HG03571 (cell line): Measurements from ENCODE around the gene PLAAT4.

Source experiments
- ATAC-seq: cut with Tn5 transposase; IDR thresholded peaks from one replicate; pipeline ENCODE4 v1.9.1; 2021; ENCODE audit not compliant: unreplicated experiment

Gene PLAAT4, protein sequence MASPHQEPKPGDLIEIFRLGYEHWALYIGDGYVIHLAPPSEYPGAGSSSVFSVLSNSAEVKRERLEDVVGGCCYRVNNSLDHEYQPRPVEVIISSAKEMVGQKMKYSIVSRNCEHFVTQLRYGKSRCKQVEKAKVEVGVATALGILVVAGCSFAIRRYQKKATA

DNA sequence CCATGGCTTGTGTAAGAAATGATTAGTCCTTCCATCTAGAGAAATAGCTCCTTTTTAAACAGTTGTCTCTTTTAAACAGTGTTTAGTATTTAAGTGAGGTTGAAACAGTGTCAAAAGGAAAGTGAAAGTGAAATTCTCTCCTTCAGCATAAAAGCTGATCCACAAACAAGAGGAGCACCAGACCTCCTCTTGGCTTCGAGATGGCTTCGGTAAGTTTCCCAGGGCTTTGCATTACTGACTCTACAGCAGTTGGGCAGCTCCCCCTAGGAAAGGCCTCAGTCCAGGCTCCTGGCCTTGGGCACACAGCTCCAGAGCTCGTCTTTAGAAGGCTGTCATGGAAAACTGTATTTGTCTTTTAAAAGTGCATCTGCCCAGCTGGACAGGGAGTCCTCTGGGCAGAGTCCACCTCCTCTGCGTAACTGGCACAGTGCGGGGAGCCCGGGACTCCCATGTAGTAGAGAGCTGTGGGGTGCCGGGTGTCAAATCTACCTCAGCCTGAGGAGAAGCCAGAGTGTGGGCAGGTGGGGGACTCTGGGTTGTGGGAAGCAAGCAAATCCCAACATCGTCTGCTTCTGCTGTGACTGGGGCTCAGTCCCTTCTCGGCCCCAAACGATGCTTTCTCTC is at the start of gene PLAAT4:
Gene PLAAT4 (plus strand): TSS at position 140 of the 624 bp plus-strand sequence. CDS start 61 bp downstream, at position 201.
- no peak for ATAC-seq

DNA sequence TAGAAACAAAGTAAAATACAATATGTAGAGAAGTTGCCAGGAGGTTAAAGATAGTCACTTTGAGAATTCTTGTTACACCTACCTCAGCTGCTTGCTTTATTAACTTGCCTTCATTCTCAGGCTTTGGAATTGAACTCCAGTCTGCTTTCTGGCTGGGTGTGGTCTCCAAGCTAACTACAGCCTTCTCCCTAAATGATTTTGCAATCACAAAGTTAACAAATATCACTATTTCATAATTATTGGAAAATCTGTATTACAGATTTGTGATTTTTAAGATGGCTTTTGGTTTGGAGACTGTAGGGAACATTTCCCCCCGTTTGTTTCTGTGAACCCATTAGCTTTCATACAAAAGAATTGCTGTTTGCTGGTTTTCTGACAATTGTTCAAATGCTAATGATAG is 47.8 kb upstream of the PLAAT4 start:
- ATAC-seq = no peak

DNA sequence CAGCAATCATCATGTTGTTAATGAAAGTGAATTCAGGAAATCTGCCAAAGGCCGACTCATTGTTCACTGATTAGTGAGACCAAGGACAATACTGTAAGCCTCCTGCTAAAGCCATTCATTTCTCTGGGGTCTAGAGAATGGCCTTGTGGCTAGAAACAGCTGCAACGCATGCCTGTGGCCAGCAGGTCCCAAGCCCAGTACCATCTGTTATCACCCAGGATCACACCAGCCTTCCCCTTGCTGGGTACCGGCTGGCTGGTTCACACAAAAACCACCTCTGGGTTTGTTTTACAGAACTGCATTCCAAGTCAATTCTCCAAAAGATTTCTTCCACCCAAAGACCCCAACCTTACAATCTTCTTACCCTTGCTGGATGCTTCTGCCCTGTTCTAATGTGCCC is 46.7 kb upstream of the PLAAT4 start:
- ATAC-seq = no peak

DNA sequence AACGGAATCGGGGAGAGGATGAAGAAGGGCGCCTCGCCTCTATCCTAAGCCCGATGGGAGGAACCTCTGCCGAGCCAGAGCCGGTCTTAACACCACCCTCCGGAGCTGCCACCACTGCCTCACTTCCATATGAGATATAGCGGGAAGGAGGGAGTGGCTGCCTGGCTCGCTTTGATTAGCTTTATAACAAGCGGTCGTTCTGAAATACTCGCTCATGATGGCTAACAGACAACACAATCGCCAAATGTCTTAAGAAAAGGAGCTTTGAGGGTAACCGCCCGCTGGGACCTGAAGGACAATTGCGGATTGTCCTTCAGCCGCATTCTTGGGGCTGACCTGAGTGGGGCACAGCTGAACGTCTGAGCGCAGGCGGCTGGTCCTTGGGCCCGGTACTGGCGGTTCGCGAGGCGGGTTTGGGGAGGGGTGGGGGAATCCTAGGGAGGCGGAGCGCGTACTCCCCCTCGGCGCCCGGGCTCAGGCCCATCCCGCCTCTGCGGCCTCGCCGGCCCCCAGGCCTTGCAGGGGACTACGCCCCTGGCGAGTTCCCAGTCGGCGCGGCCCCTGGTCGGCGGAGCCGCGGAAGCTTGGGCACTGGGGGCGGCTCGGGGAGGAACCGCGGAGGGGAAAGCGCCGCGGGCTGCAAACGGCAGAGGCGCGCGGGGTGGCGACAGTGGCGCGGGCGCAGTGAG is 45.9 kb upstream of the PLAAT4 start, which contains the start of gene PLAAT5:
Gene PLAAT5 (minus strand): TSS at position 617 of the 689 bp plus-strand sequence. CDS start 133 bp downstream, at position 484.
- no peak for ATAC-seq

DNA sequence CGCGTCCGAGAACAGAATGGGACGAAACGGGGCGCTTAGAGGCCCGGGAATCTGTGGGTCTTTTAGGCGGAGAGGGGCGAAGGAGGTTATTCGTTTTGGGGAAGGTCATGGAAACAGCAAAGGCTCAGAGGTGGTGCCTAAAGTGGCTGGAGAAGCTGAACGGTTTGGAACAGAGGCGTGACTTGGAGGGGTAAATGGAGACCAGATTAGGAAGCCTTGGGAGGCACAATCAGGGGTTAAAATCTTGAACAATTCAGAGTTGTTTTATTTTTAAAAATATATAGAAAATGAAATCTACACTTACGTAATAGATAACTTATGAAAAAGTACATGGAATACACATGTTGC is 45.4 kb upstream of the PLAAT4 start:
- ATAC-seq = no peak

DNA sequence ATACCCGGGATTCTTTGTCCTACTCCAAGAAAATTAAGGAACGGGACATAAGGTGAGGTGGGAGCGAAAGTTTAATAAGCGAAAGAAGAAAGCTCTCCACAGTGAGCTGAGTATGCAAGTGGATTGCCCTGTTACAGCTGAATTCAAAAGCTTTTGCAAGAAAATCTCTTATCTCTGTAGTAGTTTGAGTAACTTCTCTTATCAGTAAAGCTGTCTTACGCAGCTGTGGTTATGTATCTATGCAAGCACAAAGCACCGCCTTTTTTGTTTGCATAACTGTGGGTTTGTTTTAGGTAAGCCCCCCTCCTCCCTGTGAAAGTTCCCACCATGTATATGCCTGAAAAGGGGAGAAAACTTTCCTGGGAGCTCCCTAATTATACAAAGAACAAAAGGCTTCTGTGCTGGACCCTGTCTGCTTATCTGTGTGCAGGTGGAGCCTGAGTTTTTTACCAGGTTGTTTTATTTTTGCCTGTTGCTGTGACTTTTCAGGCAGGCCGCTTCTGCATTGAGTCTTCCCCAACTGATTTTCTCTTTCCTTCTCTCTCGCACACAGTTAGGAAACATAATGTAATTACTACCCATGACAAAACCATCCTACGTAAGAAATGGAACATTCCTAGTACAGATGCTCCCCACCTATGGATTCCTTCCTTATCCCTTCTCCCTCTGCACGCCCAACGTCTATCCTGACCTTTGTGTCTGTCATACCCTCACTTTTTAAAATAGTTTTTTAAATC is 44.8 kb upstream of the PLAAT4 start:
- ATAC-seq = no peak

DNA sequence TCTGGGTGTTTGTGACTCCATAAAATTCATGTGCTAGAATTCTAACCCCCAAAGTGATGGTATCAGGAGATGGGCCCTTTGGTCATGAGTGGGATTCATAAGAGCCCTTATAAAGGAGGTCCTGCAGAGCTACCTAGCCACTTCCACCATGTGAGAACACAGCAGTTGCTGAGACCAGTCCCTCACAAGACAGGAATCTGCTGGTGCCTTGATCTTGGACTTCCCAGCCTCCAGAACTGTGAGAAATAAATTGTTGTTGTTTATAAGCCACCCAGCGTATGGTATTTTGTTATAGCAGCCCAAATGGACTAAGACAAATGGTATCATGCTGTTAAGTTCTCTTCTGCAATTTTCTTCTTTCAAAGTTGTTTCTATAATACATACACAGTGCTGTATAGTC is 44.2 kb upstream of the PLAAT4 start:
- no peak for ATAC-seq

DNA sequence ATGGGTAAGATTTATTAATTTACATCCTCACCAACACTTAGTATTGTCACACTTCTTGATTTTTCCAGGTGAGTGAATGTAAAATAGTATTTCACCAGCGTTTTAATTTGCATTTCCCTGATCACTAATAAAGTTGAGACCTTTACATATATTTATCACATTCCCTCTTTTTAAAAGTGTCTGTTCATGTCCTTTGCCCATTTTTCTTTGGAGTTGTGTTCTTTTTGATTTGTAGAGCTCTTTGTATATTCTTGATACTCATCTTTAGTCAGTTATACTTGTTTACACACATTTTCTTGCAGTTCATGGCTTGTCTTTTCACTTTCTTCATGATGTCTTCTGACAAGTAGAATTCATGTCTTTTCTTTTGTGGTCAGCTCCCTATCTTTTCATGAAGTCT is 43.5 kb upstream of the PLAAT4 start:
- ATAC-seq = no peak

DNA sequence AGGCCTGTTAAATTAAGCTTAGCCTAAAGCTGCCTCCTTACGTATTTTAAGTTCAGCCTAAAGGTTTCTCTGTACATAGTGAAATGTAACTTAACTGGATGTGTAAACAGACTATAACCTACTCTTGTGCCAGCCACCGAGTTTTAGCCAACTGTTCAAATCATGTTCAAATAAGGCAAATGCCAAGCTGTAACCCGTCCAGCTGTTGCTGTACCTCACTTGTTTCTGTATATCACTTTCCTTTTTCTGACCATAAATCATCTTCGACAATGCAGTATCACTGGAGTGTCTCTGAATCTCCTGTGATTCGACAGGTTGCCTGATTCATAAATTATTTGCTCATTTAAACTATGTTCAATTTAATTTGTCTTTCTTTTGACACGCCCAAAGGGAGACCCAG is 41.6 kb upstream of the PLAAT4 start:
- no peak for ATAC-seq

DNA sequence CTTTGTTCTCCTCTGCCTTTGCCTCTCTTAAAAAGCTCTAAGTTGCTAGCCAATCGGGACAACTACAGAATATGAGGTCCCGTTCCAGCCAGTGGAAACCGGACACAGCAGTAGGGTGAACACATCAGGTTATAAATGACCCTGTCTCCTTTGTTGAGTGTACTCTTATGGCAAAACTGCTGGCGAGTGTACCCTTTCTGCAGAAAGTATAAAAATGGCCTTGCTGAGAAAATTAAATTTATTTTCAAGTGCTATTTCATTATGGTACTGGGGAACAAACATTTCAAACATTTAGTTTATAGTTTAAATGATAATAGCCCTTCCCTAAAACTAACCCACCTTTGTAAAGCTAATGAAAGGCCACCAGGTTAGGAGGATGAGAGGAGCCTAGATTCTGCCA is 36.7 kb upstream of the PLAAT4 start:
- ATAC-seq = no peak

DNA sequence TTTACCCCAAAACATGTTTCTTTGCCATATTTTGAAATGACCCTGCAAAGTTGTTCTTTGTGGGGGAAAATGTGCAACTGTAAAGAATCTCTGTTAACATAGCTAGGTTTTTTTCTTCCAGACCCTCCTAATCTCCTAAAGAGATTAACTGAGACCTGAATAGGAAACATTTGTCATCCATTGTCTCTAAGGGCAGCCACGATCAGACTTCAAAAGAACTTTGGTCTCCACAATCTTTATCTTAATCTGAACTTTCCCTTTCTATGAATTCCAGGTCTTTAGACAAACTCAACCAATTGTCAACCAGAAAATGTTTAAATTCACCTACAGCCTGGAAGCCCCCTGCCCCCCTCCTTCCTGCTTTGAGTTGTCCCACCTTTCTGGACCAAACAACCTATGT is 35.4 kb upstream of the PLAAT4 start:
- ATAC-seq = no peak

DNA sequence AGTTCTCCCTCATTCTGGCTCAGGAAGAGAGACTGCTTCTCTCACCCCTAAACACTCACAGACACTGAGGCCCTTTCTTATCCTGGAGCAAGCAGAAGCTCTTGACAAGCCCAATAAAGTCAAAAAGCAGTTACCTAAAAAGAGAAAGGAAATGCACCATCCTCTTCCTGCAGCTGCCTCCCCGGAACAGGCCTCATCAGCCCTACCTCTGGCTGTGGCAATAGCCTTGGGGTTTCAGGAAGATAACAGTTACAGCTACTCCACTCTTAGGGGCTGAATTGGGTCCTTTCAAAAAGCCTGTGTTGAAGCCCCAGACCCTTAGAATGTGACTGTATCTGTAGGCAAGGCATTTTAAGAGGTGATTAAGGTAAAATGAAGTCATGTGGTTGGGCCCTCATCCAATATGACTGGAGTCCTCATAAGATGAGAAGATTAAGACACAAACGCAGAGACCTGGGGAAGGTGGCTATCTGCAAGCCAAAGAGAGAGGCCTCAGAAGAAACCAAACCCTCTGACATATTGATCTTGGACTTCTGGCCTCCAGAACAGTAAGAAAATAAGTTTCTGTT is 34.3 kb upstream of the PLAAT4 start:
- ATAC-seq = no peak

DNA sequence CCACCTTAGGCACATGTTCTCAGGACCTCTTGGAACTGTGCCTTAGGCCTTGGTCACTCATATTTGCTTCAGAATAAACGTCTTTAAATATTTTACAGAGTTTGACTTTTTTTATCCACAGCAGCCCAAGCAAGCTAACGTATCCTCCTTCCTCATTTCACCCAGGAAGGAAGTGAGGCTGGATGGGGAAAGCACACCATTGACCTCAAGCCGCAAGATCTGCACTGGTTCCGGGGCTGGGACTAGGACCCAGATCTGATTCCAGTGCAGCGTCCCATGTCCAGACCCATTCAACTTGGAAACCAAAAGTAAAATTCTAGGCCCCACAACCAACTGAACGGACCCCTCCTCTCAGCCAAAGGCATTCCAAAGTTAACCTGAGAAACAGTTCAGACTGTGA is 33.1 kb upstream of the PLAAT4 start:
- no peak for ATAC-seq

DNA sequence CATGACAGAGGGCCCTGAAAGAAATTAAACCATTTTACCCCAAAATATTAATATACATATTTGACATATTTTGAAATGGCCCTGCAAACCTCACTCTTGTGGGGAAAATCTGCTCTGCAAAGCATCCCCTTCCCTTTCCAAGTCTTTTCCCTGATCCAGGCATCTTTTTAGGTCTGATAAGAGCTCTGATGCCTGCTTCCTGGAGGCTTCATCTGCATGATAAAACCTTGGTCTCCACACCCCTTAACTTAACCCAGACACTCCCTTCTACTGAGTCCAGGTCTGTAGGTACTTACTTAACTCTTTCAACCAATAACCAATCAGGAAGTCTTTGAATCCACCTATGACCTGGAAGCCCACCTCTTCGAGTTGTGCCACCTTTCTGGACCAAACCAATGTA is 32.6 kb upstream of the PLAAT4 start:
- no peak for ATAC-seq

DNA sequence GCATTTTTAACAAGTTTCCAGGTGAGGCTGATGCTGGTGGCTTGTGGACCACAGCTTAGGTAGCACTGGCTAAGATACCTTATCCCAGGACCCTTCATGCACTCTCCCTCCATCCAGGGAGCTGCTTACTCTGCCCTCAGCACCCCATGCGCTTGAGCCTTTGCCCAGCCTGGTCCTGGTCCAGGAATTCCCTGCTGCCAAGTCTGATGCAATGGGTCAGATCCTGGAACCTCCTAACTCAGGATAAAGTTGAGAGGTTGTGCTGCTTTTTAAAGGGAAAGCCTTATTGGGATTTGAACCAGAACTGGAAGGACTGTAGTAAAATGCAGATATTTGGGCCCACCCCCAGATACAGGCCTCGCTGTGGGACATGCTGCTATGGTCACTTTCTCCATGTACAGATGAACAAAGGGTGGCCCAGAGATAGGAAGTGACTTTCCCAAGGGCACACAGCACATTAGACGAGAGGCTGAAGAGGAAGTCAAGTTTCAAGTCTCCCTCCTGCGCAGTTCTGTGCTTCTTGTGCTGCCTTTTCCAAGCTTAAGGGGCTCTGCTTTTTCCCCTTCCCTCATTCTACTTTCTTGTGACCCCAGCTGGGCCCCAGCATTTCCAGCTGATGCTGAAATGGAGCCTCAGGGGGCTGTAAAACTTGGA is 31.5 kb upstream of the PLAAT4 start:
- ATAC-seq = no peak

DNA sequence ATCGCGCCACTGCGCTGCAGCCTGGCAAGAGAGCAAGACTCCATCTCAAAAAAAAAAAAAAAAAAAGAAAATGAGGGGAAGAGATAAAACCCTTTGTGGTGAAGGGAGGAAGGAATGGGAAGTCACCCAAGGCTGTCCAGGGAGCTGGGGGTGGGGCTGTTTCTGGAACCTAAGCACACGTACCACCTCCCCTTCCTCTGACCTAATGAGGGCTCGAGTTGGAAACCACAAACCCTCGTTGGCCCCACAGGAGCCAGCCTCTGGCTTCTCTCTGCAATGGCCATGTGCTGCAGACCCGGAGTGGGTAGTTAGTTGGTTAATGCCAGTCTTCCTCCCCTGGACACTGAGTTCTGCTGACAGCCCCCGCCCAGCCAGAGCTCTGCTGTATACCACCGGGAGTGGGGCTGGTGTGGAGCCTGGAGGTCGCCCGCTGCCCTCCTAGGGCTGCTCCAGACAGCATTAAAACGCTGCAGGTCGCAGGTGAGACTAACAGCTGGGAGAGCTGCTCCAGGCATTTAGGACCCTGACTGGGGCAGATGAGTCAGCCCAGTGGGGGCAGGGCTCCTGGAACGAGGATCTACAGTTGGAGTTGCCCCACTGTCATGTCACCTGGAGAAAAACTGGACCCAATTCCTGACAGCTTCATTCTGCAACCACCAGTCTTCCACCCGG is 30.6 kb upstream of the PLAAT4 start, which contains the start of gene LGALS12:
Gene LGALS12 (plus strand): TSS at position 228 of the 672 bp plus-strand sequence. CDS start 375 bp downstream, at position 603.
- ATAC-seq = no peak

DNA sequence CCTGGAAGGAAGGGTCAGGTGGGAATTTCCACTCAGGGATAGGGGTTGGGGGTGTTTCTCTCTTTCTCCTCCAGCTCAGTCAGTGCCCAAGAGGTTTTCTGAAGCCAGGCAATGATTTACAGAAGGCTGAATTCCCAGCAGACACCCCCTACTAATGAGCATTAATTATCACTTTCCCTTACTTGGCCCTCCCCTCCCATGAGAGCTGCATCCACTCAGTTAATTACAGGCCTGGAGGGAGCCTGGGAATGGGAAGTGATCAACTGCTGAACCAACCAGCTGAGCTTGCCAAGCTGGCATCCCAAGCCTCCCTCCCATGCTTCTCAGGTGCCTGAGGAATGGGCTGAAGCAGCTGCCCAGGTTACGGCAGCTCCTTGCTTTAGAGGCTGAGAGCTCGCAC is 29.7 kb upstream of the PLAAT4 start:
- no peak for ATAC-seq

DNA sequence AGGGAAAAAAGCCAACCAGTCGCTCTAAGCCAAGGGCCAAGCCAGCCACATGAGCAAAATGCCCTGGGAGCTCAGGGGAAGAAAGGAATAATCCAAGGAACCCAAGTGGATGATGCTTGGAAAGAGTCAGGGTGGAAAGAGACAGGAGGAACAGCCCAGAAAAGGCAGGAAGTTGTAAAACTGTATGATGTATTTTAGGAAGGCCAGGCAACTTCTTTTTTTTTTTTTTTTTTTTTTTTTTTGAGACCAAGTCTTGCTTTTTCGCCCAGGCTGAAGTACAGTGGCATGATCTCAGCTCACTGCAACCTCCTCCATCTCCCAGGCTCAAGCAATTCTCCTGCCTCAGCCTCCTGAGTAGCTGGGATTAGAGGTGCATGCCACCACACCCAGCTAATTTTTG is 29.1 kb upstream of the PLAAT4 start:
- no peak for ATAC-seq

DNA sequence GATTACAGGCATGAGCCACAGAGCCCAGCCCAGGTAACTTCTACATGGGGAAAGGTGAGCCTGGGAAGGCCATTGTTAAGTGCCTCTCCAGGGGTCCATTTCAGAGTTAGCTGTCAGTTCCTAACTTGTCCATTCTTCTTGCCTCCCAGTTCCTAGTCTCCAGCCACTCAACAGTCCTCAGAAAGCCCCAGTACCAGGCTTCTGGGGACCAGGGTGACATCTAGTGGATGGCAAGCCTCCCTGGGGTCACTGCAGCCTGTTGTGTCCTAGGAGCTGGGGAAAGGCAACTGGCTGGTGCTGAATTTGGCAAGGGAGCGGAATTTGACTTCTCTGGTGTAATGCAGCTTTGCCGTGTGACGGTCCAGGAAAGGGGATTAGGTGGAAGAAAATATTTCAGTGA is 28.6 kb upstream of the PLAAT4 start:
- no peak for ATAC-seq

DNA sequence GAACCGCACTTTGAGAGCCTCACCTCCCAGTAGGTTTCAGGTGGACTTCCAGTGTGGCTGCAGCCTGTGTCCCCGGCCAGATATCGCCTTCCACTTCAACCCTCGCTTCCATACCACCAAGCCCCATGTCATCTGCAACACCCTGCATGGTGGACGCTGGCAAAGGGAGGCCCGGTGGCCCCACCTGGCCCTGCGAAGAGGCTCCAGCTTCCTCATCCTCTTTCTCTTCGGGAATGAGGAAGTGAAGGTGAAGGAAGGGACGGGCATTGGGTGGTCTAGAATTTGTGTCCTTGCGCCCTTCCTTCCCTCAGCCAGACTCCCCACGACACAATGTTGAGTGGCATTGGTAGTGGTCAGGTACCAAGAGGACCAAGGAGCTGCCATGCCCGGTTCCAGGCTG is 27.9 kb upstream of the PLAAT4 start:
- no peak for ATAC-seq
